GM19023 (cell line): ENCODE data around the gene C16orf90.
"Not testable (repeated sequence)": the region's sequence is repeated elsewhere in the genome, so short reads cannot be mapped to it uniquely, and the experiment has no call there.

ENCODE experiments used
- ATAC-seq: cut with Tn5 transposase; IDR thresholded peaks from one replicate; pipeline ENCODE4 v1.9.1; 2021; ENCODE audit warnings: mild to moderate bottlenecking, moderate library complexity; ENCODE audit not compliant: unreplicated experiment

C16orf90 gene

DNA sequence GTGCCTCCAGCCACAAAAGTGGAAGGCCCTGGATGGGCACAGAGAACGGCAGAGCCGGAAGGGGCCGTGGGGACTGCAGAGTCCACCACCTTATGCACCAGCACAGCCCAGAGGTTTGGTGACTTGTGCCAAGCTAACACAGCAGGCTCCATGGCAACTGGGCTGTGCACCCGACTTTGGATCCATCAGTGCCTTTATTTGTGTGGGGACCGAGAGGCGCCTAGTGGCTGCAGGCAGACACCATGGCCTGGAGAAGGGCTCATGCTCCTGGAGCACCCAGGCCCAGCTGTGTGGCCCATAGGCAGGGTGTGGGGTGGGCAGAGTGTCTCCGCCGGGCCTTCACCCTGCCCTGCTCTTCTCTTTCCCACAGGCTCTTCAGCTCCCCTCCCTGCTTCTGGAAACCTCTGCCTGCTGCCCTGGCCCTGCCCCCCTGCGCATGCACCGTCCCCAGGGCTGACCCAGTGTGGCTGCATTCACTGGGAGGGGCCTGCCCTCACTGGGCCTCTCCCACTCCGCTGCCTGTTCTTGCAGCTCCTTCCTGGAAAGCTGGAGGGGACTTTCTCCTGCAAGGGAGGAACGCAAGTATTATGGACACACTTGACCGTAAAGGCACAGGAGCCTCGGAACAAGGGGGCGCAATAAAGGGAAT, 10.1 kb downstream of the C16orf90 start:
- no peak for ATAC-seq

DNA sequence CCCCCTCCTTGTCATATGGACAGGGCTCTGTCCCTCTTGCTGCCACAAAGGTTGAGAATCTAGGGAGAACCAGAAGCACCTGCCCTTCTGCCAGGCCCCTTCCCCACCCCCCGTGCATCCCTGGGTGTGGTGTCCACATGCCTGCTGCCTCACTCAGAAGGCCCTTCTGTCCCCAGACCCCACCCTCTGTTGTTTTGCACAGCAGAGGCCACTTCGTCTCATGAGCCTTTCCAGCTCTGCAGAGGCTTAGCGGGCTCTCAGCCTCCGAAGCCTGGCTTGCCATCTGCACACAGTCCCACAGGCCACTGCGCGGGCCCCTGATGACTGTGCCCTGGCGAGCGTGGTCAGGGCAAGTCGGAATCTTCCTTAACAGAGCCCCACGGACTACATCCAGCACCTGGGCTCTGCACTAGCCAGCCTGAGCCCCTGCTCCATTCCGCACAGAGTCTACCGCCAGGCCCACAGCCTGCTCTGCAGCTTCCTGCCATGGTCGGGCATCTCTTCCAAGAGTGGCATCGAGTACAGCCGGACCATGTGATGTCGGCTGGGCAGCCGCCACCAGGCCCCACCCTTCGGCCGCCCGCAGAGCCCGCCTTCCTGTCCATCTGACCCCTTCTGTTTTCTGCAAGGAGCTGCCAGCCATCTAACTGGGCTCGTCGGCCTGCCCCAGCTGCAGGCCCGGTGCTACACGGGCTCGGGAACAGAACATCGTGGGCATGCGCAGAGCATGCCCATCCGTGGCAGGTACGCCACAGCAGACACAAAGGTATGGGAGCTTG, 10.8 kb downstream of the C16orf90 start:
- ATAC-seq: no peak

DNA sequence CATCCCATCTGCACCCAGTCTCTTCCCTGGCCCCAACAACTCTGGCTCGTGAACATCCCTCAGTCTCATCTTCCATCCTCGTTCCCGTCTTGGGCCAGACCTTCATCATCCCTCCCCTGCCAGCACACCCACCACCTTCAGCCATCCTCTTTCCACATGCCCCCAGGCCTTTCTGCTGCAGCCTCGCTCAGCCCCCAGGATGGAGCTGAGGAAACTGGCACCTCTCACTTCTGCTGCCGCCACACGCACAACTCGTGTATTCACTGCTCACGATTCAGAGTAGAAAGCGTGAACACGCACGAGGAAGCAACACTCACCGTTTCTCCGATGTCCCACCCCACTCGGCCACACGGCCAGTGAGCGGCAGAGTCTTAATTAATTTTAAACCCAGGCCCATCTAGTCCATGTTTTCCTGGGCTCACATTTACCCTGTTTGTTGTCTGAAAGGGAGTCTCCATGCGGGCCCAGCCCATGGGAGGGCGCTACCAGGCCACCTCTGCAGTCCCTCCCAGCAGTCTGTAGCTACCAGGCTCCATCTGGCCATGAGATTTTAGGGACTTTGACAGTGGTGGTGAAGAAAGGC, 12.5 kb downstream of the C16orf90 start:
- ATAC-seq: no peak

DNA sequence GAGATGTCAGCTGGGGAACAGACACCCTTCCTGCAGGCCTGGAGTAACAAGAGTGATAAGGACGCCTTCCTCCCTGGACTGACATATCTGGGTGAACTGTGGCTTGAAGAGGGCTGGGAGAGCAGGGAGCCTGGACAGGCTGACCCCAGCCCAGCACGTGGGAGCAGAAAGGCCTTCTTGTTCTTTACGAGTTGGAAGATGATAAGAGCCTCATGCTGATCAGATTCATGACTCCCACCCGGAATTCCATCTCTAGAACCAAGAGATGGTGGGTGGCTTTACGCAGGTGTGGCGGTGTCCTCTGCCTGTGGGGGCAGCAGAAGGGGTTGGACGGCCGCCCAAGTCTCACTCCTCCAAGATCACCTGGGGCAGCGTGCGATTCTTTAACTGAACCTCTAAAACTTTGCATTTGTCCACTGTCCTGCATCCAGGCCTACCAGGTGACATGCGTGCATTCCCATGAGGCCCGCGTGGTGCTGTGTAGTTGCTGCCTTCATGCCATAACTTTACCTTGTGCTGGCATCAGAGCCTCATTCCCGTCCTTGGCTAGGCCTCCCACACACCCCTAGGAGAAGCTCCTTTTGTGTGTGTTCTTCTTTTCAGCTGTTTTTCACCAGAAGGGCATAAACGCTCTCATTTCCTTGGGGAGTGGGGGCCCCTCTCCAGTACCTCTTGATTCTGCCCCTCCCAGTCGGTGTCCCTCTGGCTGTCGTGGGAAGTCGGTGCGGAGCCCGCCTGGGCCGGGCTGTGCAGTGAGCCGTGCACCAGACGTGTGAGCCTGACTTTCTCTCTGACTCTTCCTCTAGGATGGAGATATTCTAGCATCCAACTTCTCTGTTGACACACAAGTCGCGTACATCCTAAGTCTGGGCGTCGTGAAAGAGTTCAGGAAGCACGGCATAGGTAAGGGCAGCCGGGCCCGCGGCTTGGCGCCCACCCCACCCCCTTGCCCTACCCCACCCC, 13.3 kb downstream of the C16orf90 start:
- no peak for ATAC-seq

DNA sequence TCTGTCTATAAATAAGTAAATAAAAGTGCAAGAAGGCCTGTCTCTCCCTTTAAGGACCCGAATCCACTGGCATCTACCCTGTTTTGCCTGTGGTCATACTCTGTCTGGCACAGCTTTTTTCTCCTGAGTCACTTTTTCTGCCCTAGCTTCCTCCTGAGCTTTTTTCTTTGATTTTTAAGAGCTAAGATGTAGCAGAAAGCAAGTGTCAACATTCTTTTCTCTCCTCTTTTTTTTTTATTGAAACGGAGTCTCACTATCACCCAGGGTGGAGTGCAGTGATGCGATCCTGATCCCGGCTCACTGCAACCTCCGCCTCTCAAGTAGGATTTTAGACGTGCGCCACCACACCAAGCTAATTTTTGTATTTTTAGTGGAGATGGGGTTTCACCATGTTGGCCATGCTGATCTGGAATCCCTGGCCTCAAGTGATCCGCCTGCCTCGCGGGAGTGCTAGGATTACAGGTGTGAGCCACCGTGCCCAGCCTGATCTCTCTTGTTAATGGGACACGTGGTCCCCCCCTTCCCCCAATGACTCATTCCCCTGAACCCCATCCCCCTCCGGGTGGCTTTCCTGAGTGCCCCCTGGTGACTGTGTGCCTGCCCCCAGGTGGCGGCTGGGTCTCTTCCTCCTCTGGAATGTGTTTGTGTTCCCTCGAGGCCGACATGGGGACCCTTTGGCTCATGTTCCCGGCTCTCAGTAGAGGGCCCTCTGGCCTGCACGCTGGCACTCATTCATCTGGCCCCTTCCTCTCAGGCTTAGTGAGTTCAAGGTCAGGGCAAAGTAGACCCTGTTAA, 14.2 kb downstream of the C16orf90 start:
- ATAC-seq: no peak

DNA sequence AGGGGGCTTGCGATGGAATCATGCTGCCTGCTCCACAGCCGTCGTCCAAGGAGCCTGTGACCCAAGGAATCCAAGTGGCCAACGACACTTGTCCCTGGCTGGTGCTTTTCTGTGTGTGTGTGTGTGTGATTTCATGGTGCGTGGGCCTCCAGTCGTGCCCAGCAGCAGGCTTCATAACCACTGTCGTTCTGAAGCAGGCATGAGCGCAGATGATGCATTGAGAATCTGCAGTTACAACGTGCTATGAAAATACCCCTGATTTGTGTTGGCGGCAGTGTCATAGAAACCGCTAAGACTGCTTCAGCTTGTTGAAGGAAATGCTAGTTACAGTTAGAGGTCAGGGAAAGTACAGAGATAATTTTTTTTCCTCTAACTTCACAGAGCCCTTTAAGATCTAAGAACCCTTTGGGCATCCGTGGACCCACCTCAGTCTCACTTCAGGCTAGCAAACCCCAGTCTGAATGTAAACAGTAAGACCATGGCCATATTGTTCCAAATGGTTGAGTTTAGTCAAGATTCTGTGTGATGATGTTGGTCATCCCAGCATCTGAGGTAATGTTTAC, 15.6 kb downstream of the C16orf90 start:
- ATAC-seq: no peak

DNA sequence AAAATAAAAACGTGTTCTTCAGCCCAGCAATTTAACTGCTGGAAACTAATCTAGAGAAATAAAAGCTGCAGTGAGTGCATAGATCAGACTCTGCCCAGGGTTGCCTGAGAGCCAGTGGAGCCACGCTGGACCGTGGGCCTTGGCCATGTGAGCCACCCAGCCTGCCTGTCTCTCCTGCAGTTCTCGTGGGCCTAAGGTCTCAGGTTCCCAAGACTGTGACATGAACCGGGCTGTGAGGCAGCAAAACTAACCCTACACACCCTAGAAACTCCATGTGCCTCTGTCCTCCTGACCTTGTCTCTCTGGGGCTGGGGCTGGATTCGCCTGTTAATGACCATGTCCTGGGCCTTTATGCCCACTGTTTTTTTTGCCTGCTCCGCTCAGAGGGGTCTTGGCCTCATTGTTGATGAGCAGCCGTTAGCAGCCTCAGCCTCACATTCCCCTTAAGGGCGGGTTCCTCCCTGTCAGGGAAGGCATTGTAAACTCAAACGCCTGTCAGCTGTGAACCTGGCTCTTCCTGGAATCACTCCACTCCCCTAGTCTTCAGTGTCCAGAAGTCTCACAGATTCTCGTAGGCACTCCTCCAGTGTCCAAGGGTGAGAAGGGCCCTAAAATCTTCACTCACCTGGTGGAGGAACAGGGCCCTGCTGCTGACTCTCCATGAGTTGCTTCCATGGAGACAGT, 16.9 kb downstream of the C16orf90 start:
- no peak for ATAC-seq

DNA sequence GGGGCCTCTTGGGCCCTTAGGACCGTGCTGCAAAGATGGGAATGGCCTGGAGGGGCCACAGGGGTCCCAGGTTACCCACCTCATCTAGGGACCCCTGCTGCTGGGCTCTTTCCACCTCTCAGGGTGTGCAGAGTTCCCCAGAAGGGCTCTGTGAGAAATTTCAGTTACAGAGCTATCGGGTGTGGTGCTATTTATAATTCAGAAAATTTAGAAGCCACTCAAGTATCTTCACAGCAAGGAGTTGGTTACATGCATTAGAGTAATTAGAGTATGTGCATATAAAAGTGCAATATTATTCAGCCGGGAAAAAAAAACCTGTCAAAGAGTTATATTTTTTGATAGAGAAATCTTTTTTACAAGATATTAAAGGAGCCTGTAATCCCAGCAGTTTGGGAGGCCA, 18.9 kb downstream of the C16orf90 start:
- no peak for ATAC-seq

DNA sequence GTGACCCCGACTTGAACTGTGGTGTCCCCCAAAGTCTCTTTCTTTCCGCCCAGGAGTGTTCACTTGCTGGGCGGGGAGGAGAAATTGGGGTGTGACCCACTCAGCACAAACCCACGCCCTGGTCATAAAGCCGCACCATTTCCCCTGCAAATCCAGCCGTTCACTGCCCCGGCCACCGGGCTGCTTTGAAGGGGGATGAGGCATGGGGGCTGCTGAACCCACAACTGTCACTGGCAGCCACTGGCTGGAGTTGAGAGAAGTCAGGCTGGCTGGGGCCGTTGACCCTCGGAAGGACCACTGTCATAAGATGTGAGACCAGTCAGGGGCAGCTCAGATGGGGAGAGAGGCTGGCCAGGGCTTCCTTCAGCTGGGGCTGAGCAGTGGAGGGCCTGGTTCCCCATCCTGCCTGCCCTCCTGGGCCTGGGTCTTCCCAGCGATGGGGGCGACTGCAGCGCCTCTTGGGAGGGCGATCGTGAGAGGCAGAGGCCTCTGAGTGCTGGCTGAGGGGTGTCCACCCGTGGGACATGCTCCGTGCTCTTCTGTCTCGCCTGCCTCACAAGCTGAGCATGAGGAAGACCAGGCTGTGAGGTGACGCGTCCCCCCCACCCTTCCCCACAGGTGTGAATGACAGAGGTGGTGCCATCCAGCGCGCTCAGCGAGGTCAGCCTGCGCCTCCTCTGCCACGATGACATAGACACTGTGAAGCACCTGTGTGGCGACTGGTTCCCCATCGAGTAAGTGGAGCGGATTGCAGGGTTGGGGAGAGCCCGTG, 19.5 kb downstream of the C16orf90 start:
- no peak for ATAC-seq

DNA sequence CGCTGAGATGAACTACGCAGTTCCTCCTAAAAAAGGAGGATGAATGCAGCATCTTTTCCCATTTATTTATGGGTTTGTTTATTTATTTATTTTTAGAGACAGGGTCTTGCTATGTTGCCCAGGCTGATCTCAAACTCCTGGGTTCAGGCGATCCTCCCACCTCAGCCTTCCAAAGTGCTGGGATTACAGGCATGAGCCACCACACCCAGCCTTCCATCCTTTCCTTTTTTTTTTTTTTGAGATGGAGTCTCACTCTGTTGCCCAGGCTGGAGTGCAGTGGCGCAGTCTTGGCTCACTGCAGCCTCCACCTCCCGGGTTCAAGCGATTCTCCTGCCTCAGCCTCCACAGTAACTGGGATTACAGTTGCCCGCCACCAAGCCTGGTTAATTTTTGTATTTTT, 20.4 kb downstream of the C16orf90 start:
- not testable (repeated sequence) for ATAC-seq

DNA sequence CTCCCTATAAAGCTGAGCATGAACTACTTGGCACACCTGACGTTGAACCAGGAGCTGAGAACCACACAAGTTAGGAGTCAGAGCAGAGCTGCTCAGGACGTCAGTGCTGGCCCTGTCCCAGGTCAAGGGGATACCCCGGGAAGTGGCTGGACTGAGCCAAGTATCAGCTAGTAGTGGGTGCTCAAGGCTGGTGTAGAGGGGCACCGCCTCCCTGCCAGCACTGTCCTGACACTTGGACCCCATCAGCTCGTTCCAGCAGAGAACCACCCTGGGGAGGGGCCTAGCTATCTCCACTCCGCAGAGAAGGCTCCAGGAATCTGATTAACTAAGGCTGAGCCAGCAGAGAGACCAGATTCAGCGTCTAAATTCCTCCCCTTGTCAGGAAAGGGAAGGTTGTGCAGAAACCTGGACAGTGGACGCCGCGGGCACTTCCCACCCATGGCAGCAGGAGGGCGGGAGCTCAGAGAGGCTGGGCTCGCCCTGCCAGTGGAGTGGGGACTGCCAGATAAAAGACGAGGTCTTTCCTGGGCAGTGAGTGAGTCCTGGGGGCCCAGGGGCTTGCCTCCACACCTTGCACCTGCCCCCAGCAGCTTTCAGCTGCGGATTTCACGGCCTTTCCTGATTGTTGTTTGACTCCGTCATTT, 21.0 kb downstream of the C16orf90 start:
- no peak for ATAC-seq

DNA sequence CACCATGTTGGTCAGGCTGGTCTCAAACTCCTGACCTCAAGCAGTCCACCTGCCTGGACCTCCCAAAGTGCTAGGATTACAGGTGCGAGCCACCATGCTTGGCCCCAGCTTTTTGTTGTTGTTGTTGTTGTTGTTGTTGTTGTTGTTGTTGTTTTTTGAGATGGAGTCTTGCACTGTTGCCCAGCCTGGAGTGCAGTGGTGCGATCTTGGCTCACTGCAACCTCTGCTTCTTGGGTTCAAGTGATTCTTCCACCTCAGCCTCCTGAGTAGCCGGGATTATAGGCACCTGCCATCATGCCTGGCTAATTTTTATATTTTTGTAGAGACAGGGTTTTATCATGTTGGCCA, 21.7 kb downstream of the C16orf90 start:
- not testable (repeated sequence) for ATAC-seq

DNA sequence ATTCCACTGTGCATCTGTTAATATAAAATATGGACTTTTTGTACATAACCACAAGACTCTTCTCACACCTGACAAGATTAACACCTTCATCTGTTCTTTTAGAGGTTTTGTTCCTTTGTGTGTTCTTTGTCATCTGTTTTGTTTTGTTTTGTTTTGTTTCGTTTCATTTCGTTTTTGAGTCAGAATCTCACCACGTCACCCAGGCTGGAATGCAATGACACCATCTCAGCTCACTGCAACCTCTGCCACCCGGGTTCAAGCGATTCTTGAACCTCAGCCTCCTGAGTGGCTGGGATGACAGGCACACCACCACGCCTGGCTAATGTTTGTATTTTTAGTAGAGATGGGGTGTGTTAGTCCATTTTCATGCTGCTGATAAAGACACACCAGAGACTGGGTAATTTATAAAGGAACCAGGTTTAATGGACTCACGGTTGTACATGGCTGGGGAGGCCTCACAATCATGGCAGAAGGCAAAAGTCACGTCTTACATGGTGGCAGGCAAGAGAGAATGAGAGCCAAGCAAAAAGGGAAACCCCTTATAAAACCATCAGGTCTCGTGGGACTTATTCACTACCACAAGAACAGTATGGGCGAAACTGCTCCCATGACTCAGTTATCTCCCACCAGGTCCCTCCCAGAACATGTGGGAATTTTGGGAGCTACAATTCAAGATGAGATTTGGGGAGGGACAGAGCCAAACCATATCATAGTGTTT, 22.3 kb downstream of the C16orf90 start:
- no peak for ATAC-seq

DNA sequence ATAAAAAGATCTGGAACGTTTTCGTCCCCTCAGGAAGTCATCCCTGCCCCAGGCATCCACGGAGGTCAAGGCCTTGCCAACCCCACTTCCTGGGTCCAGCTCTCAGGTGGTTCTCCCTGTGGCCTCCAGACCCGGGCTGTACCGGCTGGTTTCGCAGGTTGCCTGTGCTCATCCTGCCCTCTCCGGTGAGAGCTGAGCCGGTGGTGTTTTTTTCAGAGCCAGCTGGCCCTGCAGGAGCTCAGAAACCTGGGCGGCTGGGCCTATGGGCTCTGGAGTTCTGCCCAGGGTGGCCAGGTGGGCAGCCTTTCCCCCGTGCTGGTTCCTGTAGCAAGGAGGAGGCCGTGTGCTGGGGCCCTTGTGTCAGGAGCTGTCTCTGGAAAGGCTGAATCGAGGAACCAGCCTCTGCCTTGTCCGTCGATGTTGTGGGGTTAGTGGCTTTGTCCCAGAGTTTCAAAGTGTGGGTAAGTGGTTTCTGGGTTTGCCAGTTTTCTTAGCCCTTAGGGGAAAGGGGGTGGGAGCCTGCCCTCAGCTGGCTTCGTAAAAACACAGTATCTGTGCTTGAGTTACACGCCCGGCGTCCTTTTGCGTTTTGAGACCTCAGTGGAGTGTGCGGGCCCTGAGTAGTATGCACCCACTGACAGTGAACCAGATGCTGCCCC, 23.6 kb downstream of the C16orf90 start:
- ATAC-seq: no peak

DNA sequence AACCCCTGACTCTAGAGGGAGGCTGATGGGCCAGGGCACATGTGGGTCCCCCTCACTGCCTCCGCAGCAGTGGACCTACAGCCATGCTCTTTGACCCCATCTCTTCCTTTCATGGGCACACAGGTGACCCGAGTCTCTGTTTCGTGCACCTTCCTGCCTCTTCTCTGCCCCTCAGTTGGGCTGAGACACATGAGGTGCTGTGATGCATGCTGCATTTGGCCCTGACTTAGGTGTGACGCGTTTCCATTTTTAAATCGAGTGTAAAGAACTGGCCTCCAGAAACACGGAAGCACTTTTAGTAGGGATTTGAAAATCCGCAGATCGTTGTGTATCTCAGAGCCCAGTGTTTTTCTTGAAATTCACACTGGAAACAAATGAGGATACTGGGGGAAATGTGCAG, 24.6 kb downstream of the C16orf90 start:
- no peak for ATAC-seq

DNA sequence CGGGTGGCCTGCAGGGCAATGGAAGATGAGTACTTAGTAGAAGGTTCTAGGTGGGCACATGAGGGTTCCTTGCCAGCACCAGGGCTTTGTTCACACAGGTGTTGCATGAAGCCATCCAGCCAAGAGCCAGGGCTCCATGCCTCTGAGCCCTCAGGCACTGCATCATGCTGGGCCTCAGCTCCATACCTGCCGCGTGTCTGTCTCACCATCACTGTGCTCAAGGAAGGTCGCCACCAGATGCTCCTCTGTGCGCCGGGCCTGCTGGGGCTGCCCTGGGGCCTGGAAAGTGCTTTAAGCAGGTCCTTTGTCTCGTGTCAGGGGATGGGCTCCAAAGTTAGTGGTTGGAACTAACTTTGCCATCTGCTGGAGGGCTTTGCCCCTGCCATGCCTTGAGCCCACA, 25.6 kb downstream of the C16orf90 start:
- ATAC-seq: no peak

DNA sequence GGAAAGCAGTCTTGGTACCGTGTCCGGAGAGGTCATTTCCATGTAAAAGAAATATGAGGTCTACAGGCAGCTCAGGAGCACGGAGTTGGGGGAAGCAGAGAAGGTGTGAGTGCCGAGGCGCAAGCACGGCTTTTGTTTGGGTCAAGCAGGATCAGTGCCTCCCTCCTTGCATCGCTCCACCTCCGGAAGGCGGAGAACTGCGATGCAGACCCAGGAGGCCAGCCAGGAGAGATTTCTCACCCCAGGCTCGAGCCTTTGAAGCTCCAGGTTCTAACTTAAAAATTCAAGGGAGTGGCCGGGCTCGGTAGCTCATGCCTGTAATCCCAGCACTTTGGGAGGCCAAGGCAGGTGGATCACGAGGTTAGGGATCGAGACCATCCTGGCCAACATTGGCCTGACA, 26.8 kb downstream of the C16orf90 start:
- ATAC-seq: no peak
